HEK293 (cell line): ENCODE data around the gene TEAD2.

ENCODE experiments used
- HOXD13 ChIP-seq: sonication (generic); formaldehyde crosslinking; IDR thresholded peaks from 2 replicates; pipeline ENCODE4 v1.8.0; 2022; ENCODE audit warnings: missing genetic modification reagents, borderline replicate concordance
- KLF10 ChIP-seq: fragments of 450-650 bp; IDR thresholded peaks from 2 replicates; pipeline ENCODE4 v1.5.1; 2018; ENCODE audit warnings: missing biosample characterization, mild to moderate bottlenecking, missing genetic modification characterization
- PRDM1 ChIP-seq: fragments of 450-650 bp; formaldehyde crosslinking; IDR thresholded peaks from 2 replicates; pipeline ENCODE4; 2016; ENCODE audit warnings: missing biosample characterization, missing genetic modification characterization
- SCRT1 ChIP-seq: fragments of 450-650 bp; formaldehyde crosslinking; IDR thresholded peaks from 2 replicates; pipeline ENCODE4 v1.5.1; 2016; ENCODE audit warnings: missing biosample characterization, missing genetic modification characterization, borderline replicate concordance
- SP2 ChIP-seq: fragments of 450-650 bp; formaldehyde crosslinking; IDR thresholded peaks from 2 replicates; pipeline ENCODE4 v1.5.1; 2016; ENCODE audit warnings: missing biosample characterization, missing genetic modification characterization
- SP7 ChIP-seq: fragments of 450-650 bp; formaldehyde crosslinking; IDR thresholded peaks from 2 replicates; pipeline ENCODE4 v1.5.1; 2016; ENCODE audit warnings: missing biosample characterization, missing genetic modification characterization
- YY2 ChIP-seq: fragments of 450-650 bp; formaldehyde crosslinking; IDR thresholded peaks from 2 replicates; pipeline ENCODE4 v1.5.1; 2016; ENCODE audit warnings: missing biosample characterization, missing genetic modification characterization
- ZBTB48 ChIP-seq: fragments of 450-650 bp; formaldehyde crosslinking; IDR thresholded peaks from 2 replicates; pipeline ENCODE4 v1.5.1; 2016; ENCODE audit warnings: missing biosample characterization, missing genetic modification characterization
- ZBTB8A ChIP-seq: fragments of 450-650 bp; formaldehyde crosslinking; IDR thresholded peaks from 2 replicates; pipeline ENCODE4 v1.5.1; 2016; ENCODE audit warnings: missing biosample characterization, missing genetic modification characterization
- ZNF155 ChIP-seq: fragments of 450-650 bp; formaldehyde crosslinking; IDR thresholded peaks from 2 replicates; pipeline ENCODE4 v1.5.1; 2016; ENCODE audit warnings: missing biosample characterization, missing genetic modification characterization
- ZNF211 ChIP-seq: fragments of 450-650 bp; formaldehyde crosslinking; IDR thresholded peaks from 2 replicates; pipeline ENCODE4 v1.5.1; 2016; ENCODE audit warnings: low read depth, missing biosample characterization, missing genetic modification characterization
- ZNF366 ChIP-seq: fragments of 450-650 bp; formaldehyde crosslinking; conservative IDR thresholded peaks from 2 replicates; pipeline ENCODE4 v1.5.1; 2016; ENCODE audit warnings: missing biosample characterization, missing genetic modification characterization
- ZNF510 ChIP-seq: fragments of 450-650 bp; formaldehyde crosslinking; IDR thresholded peaks from 2 replicates; pipeline ENCODE4 v1.5.1; 2018; ENCODE audit warnings: mild to moderate bottlenecking, missing genetic modification characterization, missing biosample characterization; ENCODE audit not compliant: insufficient replicate concordance
- ZNF624 ChIP-seq: fragments of 450-650 bp; formaldehyde crosslinking; IDR thresholded peaks from 2 replicates; pipeline ENCODE4 v1.5.1; 2017; ENCODE audit warnings: missing biosample characterization, missing genetic modification characterization
- ZNF626 ChIP-seq: fragments of 450-650 bp; sonication (Bioruptor Pico); formaldehyde crosslinking; IDR thresholded peaks from 2 replicates; pipeline ENCODE4 v1.5.1; 2018; ENCODE audit warnings: missing biosample characterization, missing genetic modification characterization, inconsistent platforms
- ZNF791 ChIP-seq: fragments of 450-650 bp; formaldehyde crosslinking; IDR thresholded peaks from 2 replicates; pipeline ENCODE4 v1.5.1; 2016; ENCODE audit warnings: missing biosample characterization, missing genetic modification characterization
- ZSCAN30 ChIP-seq: fragments of 450-650 bp; IDR thresholded peaks from 2 replicates; pipeline ENCODE4 v1.5.1; 2018; ENCODE audit warnings: missing biosample characterization, mild to moderate bottlenecking, missing genetic modification characterization, moderate library complexity
- TF ChIP-seq, protein P1 (sequence below): fragments of 450-650 bp; formaldehyde crosslinking; IDR thresholded peaks from 2 replicates; pipeline ENCODE4 v1.5.1; 2017; ENCODE audit warnings: missing biosample characterization, missing genetic modification characterization
- TF ChIP-seq, protein P2 (sequence below): fragments of 450-650 bp; formaldehyde crosslinking; optimal IDR thresholded peaks from 2 replicates; pipeline ENCODE3; 2016; ENCODE audit warnings: missing biosample characterization, mild to moderate bottlenecking, missing genetic modification characterization
- TF ChIP-seq, protein P3 (sequence below): fragments of 450-650 bp; formaldehyde crosslinking; IDR thresholded peaks from 2 replicates; pipeline ENCODE4 v1.5.1; 2016; ENCODE audit warnings: missing biosample characterization, missing genetic modification characterization
- TF ChIP-seq, protein P4 (sequence below): fragments of 450-650 bp; formaldehyde crosslinking; IDR thresholded peaks from 2 replicates; pipeline ENCODE4 v1.5.1; 2016; ENCODE audit warnings: missing biosample characterization, missing genetic modification characterization
- TF ChIP-seq, protein P5 (sequence below): fragments of 450-650 bp; formaldehyde crosslinking; IDR thresholded peaks from 2 replicates; pipeline ENCODE4 v1.5.1; 2016; ENCODE audit warnings: missing biosample characterization, missing genetic modification characterization
- TF ChIP-seq, protein P6 (sequence below): fragments of 450-650 bp; formaldehyde crosslinking; IDR thresholded peaks from 2 replicates; pipeline ENCODE4 v1.5.1; 2016; ENCODE audit warnings: missing biosample characterization, missing genetic modification characterization, low read depth
- TF ChIP-seq, protein P7 (sequence below): fragments of 450-650 bp; formaldehyde crosslinking; IDR thresholded peaks from 2 replicates; pipeline ENCODE4 v1.5.1; 2016; ENCODE audit warnings: missing biosample characterization, missing genetic modification characterization

The TEAD2 gene

DNA sequence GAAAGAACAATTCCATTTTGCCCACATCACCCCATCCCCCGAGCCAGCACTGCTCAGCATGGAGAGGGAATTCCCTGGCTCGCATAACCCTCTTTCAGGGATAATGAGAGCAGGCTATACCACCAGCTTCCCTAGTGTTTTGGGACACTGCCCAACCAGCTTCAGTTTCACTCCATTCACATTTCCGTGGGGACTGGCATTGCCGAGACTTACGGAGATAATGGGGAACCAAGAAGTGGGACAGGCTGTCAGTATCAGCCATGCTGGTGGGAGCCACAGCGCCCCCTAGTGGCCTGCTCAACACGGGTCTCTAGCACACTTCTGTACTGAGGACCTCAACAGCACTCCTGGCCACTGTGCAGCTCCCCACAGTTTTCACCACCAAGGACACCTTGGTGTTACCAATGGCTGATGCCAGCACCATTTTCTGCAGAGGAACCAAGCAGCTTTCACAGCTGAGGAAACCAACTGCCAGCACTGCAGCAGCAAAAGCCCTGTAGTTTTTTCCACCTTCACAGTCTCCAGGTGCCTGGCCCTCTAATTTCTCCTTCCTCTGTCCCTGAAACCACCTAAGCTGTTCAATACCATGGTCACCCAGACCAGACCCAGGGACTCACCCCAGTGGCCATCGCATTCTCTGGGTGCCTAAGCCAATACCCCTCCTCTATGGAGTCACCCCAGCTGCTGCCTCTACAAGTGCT lies 60.9 kb downstream of the TEAD2 start (continued):
- TF ChIP-seq, protein P1, sequence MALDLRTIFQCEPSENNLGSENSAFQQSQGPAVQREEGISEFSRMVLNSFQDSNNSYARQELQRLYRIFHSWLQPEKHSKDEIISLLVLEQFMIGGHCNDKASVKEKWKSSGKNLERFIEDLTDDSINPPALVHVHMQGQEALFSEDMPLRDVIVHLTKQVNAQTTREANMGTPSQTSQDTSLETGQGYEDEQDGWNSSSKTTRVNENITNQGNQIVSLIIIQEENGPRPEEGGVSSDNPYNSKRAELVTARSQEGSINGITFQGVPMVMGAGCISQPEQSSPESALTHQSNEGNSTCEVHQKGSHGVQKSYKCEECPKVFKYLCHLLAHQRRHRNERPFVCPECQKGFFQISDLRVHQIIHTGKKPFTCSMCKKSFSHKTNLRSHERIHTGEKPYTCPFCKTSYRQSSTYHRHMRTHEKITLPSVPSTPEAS (tag by site-specific recombination), result no peak
- no peak for TF ChIP-seq ZNF624
- TF ChIP-seq, protein P2, sequence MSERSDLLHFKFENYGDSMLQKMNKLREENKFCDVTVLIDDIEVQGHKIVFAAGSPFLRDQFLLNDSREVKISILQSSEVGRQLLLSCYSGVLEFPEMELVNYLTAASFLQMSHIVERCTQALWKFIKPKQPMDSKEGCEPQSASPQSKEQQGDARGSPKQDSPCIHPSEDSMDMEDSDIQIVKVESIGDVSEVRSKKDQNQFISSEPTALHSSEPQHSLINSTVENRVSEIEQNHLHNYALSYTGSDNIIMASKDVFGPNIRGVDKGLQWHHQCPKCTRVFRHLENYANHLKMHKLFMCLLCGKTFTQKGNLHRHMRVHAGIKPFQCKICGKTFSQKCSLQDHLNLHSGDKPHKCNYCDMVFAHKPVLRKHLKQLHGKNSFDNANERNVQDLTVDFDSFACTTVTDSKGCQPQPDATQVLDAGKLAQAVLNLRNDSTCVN (tag by site-specific recombination), result no peak
- 0 out of 2 replicates have a peak, but pooled peaks have one; percentile 14 for TF ChIP-seq ZNF211 (tag by site-specific recombination)
- no peak for TF ChIP-seq PRDM1 (tag by site-specific recombination)
- peak; percentile 77 for TF ChIP-seq YY2
- no peak for TF ChIP-seq ZNF626 (tag by site-specific recombination)
- TF ChIP-seq, protein P3, sequence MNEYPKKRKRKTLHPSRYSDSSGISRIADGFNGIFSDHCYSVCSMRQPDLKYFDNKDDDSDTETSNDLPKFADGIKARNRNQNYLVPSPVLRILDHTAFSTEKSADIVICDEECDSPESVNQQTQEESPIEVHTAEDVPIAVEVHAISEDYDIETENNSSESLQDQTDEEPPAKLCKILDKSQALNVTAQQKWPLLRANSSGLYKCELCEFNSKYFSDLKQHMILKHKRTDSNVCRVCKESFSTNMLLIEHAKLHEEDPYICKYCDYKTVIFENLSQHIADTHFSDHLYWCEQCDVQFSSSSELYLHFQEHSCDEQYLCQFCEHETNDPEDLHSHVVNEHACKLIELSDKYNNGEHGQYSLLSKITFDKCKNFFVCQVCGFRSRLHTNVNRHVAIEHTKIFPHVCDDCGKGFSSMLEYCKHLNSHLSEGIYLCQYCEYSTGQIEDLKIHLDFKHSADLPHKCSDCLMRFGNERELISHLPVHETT (tag by site-specific recombination), result no peak
- TF ChIP-seq ZNF791 (tag by site-specific recombination), result no peak
- no peak for TF ChIP-seq KLF10 (tag by site-specific recombination)
- TF ChIP-seq, protein P4, sequence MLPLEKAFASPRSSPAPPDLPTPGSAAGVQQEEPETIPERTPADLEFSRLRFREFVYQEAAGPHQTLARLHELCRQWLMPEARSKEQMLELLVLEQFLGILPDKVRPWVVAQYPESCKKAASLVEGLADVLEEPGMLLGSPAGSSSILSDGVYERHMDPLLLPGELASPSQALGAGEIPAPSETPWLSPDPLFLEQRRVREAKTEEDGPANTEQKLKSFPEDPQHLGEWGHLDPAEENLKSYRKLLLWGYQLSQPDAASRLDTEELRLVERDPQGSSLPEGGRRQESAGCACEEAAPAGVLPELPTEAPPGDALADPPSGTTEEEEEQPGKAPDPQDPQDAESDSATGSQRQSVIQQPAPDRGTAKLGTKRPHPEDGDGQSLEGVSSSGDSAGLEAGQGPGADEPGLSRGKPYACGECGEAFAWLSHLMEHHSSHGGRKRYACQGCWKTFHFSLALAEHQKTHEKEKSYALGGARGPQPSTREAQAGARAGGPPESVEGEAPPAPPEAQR, result no peak
- TF ChIP-seq, protein P5, sequence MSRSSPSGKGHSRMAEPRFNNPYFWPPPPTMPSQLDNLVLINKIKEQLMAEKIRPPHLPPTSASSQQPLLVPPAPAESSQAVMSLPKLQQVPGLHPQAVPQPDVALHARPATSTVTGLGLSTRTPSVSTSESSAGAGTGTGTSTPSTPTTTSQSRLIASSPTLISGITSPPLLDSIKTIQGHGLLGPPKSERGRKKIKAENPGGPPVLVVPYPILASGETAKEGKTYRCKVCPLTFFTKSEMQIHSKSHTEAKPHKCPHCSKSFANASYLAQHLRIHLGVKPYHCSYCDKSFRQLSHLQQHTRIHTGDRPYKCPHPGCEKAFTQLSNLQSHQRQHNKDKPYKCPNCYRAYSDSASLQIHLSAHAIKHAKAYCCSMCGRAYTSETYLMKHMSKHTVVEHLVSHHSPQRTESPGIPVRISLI (tag by site-specific recombination), result no peak
- TF ChIP-seq SP2 (tag by site-specific recombination), result no peak
- TF ChIP-seq SCRT1 (tag by site-specific recombination), result no peak
- TF ChIP-seq, protein P6, sequence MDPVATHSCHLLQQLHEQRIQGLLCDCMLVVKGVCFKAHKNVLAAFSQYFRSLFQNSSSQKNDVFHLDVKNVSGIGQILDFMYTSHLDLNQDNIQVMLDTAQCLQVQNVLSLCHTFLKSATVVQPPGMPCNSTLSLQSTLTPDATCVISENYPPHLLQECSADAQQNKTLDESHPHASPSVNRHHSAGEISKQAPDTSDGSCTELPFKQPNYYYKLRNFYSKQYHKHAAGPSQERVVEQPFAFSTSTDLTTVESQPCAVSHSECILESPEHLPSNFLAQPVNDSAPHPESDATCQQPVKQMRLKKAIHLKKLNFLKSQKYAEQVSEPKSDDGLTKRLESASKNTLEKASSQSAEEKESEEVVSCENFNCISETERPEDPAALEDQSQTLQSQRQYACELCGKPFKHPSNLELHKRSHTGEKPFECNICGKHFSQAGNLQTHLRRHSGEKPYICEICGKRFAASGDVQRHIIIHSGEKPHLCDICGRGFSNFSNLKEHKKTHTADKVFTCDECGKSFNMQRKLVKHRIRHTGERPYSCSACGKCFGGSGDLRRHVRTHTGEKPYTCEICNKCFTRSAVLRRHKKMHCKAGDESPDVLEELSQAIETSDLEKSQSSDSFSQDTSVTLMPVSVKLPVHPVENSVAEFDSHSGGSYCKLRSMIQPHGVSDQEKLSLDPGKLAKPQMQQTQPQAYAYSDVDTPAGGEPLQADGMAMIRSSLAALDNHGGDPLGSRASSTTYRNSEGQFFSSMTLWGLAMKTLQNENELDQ (tag by site-specific recombination), result no peak
- TF ChIP-seq ZNF510 (tag by site-specific recombination), result no peak
- TF ChIP-seq ZBTB48, result no peak
- TF ChIP-seq, protein P7, sequence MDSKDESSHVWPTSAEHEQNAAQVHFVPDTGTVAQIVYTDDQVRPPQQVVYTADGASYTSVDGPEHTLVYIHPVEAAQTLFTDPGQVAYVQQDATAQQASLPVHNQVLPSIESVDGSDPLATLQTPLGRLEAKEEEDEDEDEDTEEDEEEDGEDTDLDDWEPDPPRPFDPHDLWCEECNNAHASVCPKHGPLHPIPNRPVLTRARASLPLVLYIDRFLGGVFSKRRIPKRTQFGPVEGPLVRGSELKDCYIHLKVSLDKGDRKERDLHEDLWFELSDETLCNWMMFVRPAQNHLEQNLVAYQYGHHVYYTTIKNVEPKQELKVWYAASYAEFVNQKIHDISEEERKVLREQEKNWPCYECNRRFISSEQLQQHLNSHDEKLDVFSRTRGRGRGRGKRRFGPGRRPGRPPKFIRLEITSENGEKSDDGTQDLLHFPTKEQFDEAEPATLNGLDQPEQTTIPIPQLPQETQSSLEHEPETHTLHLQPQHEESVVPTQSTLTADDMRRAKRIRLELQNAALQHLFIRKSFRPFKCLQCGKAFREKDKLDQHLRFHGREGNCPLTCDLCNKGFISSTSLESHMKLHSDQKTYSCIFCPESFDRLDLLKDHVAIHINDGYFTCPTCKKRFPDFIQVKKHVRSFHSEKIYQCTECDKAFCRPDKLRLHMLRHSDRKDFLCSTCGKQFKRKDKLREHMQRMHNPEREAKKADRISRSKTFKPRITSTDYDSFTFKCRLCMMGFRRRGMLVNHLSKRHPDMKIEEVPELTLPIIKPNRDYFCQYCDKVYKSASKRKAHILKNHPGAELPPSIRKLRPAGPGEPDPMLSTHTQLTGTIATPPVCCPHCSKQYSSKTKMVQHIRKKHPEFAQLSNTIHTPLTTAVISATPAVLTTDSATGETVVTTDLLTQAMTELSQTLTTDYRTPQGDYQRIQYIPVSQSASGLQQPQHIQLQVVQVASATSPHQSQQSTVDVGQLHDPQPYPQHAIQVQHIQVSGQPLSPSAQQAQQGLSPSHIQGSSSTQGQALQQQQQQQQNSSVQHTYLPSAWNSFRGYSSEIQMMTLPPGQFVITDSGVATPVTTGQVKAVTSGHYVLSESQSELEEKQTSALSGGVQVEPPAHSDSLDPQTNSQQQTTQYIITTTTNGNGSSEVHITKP, result peak; percentile 89
- no peak for TF ChIP-seq HOXD13 (CRISPR knock-in tag)
- peak; percentile 29; the same call in 1 of the 2 replicates for TF ChIP-seq SP7 (tag by site-specific recombination)
- TF ChIP-seq ZBTB8A, result no peak
- TF ChIP-seq ZNF155 (tag by site-specific recombination), result no peak
- no peak for TF ChIP-seq ZNF366 (tag by site-specific recombination)
- TF ChIP-seq ZSCAN30, result no peak
